Large intestine (tissue), 12 donors: ENCODE data around the gene SRPK3. TPM values are rescaled to one million over a fixed set of nuclear protein-coding genes. Genes with fewer than 3 reads are reported as not detected.

Experiments
- DNase-seq, 2 donors: peaks; one replicate each; pipeline versions ENCODE4 v3.0.0 to v3.0.0-alpha.2; 2013
- H3K27ac ChIP-seq: one replicate; pipeline ENCODE4 v1.5.1; 2013; ENCODE audit warnings: low read length
- H3K27me3 ChIP-seq: 2 replicates; pipeline ENCODE4 v1.6.1; 2013; ENCODE audit warnings: low read length; ENCODE audit not compliant: control insufficient read depth, insufficient read depth
- H3K36me3 ChIP-seq: 2 replicates; pipeline ENCODE4 v1.6.1; 2013; ENCODE audit warnings: low read length; ENCODE audit not compliant: control insufficient read depth, insufficient read depth
- H3K4me1 ChIP-seq: one replicate; pipeline ENCODE4 v1.6.1; 2013; ENCODE audit warnings: low read length; ENCODE audit not compliant: control insufficient read depth, insufficient read depth
- H3K4me3 ChIP-seq: one replicate; pipeline ENCODE4 v1.5.1; 2013; ENCODE audit warnings: low read length
- H3K9me3 ChIP-seq: one replicate; pipeline ENCODE4 v1.6.1; 2013; ENCODE audit warnings: mild to moderate bottlenecking, low read depth, low read length, moderate library complexity; ENCODE audit not compliant: control insufficient read depth
- WGBS: methylation state at CpG from one replicate; pipeline ENCODE4 v1.1.5; 2013; ENCODE audit warnings: low lambda C conversion rate; ENCODE audit not compliant: insufficient coverage; 5-methylcytosine and 5-hydroxymethylcytosine counted together
- long read RNA-seq, 11 donors: transcript quantifications; one replicate each; lab custom pipeline, GENCODE V29; 2026
- polyA plus RNA-seq: library from polyadenylated mRNA; unstranded; fragments of 120-200 nt; gene quantifications from one replicate; pipeline ENCODE4 v1.2.1, GENCODE V29; 2013

The SRPK3 gene
- 1.8 TPM for polyA plus RNA-seq
- long read RNA-seq, donor 1, partial matches to known transcripts = 0 of 1 reads
- long read RNA-seq, donor 1, other reads (novel, unspliced or antisense) = 0 of 1 reads
- long read RNA-seq, donor 2 = 0 reads
- long read RNA-seq, donor 3 = 0 reads
- long read RNA-seq, donor 4, partial matches to known transcripts = 0 of 1 reads
- long read RNA-seq, donor 4, other reads (novel, unspliced or antisense) = 0 of 1 reads
- long read RNA-seq, donor 5 = 0 reads
- long read RNA-seq, donor 6 = 0 reads
- long read RNA-seq, donor 7 = 0 reads
- long read RNA-seq, donor 8, partial matches to known transcripts = 0 of 1 reads
- long read RNA-seq, donor 8, other reads (novel, unspliced or antisense) = 0 of 1 reads
- long read RNA-seq, donor 9, partial matches to known transcripts = 6 of 29 reads
- long read RNA-seq, donor 9, other reads (novel, unspliced or antisense) = 23 of 29 reads
- long read RNA-seq, donor 10 = 0 reads
- long read RNA-seq, donor 11, partial matches to known transcripts = 18 of 37 reads
- long read RNA-seq, donor 11, other reads (novel, unspliced or antisense) = 19 of 37 reads

GRCh38 chrX:153780678-153781427 lies at the start of gene SRPK3:
TSS of gene SRPK3 (plus strand) at chrX:153781041. CDS start at chrX:153781087, 46 bp downstream.
- Histone ChIP-seq H3K27me3 (peaks cover 11% of the 10 kb centered on the region), H3K27ac (no peak within 1 kb of the TSS), H3K36me3 (peaks cover 2% of the 10 kb centered on the region), H3K4me3 (no peak within 1 kb of the TSS), H3K9me3 (peaks cover 3% of the 10 kb centered on the region), H3K4me1 (no peaks in the 10 kb centered on the region)
- DNase-seq = no peak
- no CpG with 5 or more reads among the region's 52 CpGs for WGBS

- Histone ChIP-seq H3K36me3 (peaks cover 6% of the 10 kb centered on the region), H3K4me3 (no peak overlapping the region), H3K4me1 (peaks cover 20% of the 10 kb centered on the region), H3K9me3 (no peaks in the 10 kb centered on the region), H3K27ac (no peak overlapping the region), H3K27me3 (no peaks in the 10 kb centered on the region)
- no peak for DNase-seq
- whole genome bisulfite sequencing = no CpG with 5 or more reads among the region's 6 CpGs
Measured at GRCh38 chrX:153731117-153731844, 49.6 kb upstream of the SRPK3 start.

GRCh38 chrX:153731845-153732215 lies 49.0 kb upstream of the SRPK3 start:
- H3K27me3 ChIP-seq = no peaks in the 10 kb centered on the region
- H3K9me3 ChIP-seq = no peaks in the 10 kb centered on the region
- H3K27ac ChIP-seq = no peak overlapping the region
- no peak overlapping the region for H3K4me3 ChIP-seq
- no CpG with 5 or more reads among the region's 3 CpGs for WGBS
- no peak for DNase-seq
- H3K4me1 ChIP-seq = peaks cover 15% of the 10 kb centered on the region
- H3K36me3 ChIP-seq = peaks cover 6% of the 10 kb centered on the region

GRCh38 chrX:153732401-153732800 lies 48.4 kb upstream of the SRPK3 start:
- DNase-seq = no peak
- no peak overlapping the region for H3K27ac ChIP-seq
- H3K9me3 ChIP-seq = no peaks in the 10 kb centered on the region
- WGBS = no CpG with 5 or more reads among the region's 14 CpGs
- peaks cover 9% of the 10 kb centered on the region for H3K36me3 ChIP-seq
- H3K27me3 ChIP-seq = no peaks in the 10 kb centered on the region
- H3K4me3 ChIP-seq = no peak overlapping the region
- H3K4me1 ChIP-seq = peaks cover 9% of the 10 kb centered on the region

GRCh38 chrX:153733651-153734240 lies 47.1 kb upstream of the SRPK3 start:
- no CpG with 5 or more reads among the region's 15 CpGs for WGBS
- no peaks in the 10 kb centered on the region for H3K27me3 ChIP-seq
- no peaks in the 10 kb centered on the region for H3K4me1 ChIP-seq
- no peak for DNase-seq
- no peaks in the 10 kb centered on the region for H3K9me3 ChIP-seq
- no peak overlapping the region for H3K27ac ChIP-seq
- H3K4me3 ChIP-seq = no peak overlapping the region
- peaks cover 9% of the 10 kb centered on the region for H3K36me3 ChIP-seq

- H3K36me3 ChIP-seq = peaks cover 5% of the 10 kb centered on the region
- H3K27ac ChIP-seq = no peak overlapping the region
- no peaks in the 10 kb centered on the region for H3K27me3 ChIP-seq
- H3K4me1 ChIP-seq = peaks cover under 1% of the 10 kb centered on the region
- H3K9me3 ChIP-seq = no peaks in the 10 kb centered on the region
- DNase-seq = no peak
- no CpG with 5 or more reads among the region's 2 CpGs for WGBS
- H3K4me3 ChIP-seq = no peak overlapping the region
Measured at GRCh38 chrX:153734871-153735270, 46.0 kb upstream of the SRPK3 start.

- no peak overlapping the region for H3K4me3 ChIP-seq
- DNase-seq = no peak
- H3K27me3 ChIP-seq = no peaks in the 10 kb centered on the region
- H3K4me1 ChIP-seq = peaks cover 5% of the 10 kb centered on the region
- no peak overlapping the region for H3K27ac ChIP-seq
- no CpG with 5 or more reads among the region's 9 CpGs for WGBS
- H3K36me3 ChIP-seq = peaks cover 8% of the 10 kb centered on the region
- H3K9me3 ChIP-seq = no peaks in the 10 kb centered on the region
Measured at GRCh38 chrX:153735274-153735673, 45.6 kb upstream of the SRPK3 start.

- Histone ChIP-seq H3K4me1 (peaks cover 14% of the 10 kb centered on the region), H3K36me3 (peaks cover 8% of the 10 kb centered on the region), H3K27ac (no peak overlapping the region), H3K27me3 (no peaks in the 10 kb centered on the region), H3K9me3 (no peaks in the 10 kb centered on the region), H3K4me3 (no peak overlapping the region)
- 90% methylated on average over 2 of the region's 30 CpGs for WGBS
- no peak for DNase-seq
Measured at GRCh38 chrX:153736071-153736820, 44.6 kb upstream of the SRPK3 start.

GRCh38 chrX:153736871-153737441 lies 43.9 kb upstream of the SRPK3 start:
- peaks cover 8% of the 10 kb centered on the region for H3K36me3 ChIP-seq
- H3K9me3 ChIP-seq = no peaks in the 10 kb centered on the region
- no peak for DNase-seq
- H3K27ac ChIP-seq = no peak overlapping the region
- H3K4me1 ChIP-seq = peaks cover 15% of the 10 kb centered on the region
- no peak overlapping the region for H3K4me3 ChIP-seq
- no peaks in the 10 kb centered on the region for H3K27me3 ChIP-seq
- WGBS = no CpG with 5 or more reads among the region's 15 CpGs
